Stimulated activated CD4-positive, alpha-beta T cell treated with anti-CD3 and anti-CD28 coated beads, TNF-alpha, amount 100 ng/mL, for 1 hour (primary cell): ENCODE data around the gene ABR.
"Not testable (repeated sequence)": the region's sequence is repeated elsewhere in the genome, so short reads cannot be mapped to it uniquely, and the experiment has no call there.

Experiments used
- DNase-seq, 3 donors: peaks; one replicate each; pipeline ENCODE4 v3.0.0-alpha.2; 2020; ENCODE audit warnings: low read depth in 3 of 3, low spot score in 1 of 3

Gene ABR

DNA sequence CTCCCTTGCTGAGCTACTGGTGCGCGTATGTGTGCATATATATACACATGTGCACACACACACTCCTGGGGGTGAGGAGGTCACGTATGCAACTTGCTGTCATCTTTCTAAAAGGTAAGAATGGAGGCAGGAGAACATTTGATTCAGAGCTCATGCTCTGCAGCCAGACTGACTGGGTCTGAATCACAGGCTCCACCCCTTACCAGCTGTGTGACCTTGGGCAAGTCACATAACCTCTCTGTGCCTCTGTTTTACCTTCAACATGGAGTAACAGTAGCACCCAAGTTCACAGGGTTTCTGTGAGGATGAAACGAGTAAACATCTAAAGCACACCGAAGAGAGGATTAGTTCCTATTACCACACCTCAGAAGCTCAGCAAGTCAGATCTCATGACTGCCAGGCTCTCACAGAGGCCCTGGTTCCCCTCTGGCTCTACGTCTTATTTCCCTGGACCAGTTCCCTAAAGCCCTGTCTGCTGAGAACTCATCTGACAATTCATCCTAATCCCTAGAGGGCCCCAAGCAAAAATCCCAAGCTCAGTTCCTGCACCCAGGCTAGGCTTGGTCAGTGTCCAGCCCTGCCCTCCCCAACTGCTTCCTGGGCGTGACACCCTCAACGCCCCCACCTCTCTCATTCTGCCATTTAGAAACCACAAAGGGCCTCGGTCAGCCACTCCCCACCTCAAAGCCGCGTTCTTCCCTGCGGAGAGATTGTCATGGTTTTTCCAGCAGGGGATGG is 28.7 kb downstream of the ABR start:
- no peak for DNase-seq

DNA sequence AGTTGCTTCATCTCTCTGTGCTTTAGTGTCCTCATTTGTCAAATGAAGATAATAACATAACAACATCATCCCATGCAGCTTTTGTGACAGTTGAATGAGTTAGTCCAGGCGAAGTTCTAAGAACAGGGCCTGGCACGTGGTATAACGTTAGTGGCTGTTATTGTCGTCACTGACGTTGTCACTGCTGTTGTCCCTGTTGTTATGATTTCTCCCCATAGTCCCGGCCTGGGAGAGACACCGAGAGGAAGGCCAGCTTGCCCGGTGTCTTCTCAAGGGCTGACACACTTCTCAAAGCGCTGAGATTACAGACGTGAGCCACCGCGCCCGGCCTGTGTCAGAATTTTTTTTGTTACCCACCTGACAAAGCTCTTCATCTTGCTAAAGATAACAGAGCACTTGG is 29.9 kb downstream of the ABR start:
- DNase-seq = no peak

DNA sequence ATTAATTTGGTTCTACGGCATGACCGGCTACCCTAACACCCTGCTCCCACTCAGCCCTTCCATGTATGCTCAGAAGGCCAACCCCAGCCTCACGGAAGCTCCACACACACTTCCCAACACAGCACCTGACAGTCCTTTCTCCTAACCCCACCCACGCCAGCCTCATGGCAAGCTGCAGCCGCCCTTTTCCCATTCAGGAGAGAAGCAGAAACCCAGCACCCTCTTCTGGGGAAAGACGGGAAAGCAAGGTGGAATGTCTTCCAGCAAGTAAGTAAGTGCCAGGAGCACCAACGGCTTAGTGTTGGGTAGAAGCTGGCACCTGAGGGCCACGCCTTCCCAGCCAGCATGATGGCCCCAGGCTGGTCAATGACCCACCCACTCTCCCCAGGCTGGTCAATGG is 32.1 kb downstream of the ABR start:
- DNase-seq = no peak

DNA sequence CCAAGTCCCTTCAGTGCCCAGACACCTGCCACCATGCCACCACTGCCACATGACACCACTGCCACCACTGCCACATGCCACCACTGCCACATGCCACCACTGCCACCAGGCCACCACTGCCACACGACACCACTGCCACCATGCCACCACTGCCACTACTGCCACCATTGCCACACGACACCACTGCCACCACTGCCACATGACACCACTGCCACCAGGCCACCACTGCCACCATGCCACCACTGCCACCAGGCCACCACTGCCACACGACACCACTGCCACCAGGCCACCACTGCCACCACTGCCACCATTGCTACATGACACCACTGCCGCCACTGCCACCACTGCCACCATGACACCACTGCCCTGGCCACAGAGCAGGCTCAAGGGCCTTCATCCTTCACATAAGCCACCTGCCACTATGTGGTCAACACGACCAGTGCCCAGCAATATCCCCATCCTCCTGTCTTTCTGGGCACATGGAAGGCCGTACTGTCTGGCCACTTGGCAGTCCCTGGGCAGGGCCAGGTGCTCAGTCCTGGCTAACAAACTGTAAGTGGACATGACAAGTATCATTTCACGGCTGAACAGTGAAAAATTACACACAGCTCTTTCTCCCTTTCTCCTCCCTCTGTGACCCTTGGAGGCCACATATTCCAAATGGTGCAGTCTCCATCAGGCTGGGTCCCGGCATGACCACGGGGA is 33.1 kb downstream of the ABR start:
- DNase-seq = no peak

DNA sequence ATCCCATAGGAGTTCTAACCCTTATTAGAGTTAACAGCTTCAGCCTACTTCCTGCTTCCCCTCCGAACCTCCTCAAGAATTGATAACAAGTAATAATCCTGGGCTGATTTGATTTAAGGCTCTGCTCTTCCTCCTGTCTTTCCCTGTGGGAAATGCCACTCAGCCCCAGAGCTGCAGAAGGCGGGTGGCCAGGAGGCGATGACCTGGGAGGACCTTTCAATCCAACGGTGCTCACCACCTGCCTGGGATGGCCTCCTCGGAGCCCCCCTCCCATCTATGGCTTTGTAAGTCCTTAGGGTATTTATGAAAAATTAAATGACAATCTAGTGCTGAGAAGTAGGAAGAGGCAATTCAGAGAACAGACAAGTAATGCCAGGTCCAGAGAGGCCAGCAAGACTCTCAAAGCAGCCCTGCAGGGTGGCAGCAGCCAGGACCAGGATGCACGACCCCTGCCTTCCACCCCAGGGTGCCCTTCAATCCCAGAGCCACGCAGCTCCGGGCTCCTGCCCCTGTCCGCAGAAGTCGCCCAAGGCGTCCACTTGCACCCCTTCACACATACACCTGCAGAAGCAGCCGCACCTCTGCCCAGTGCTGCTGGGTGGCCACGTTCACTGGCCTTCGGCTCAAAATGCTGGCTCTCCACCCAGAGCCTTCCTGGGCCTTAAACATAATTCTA is 34.3 kb downstream of the ABR start:
- no peak for DNase-seq

DNA sequence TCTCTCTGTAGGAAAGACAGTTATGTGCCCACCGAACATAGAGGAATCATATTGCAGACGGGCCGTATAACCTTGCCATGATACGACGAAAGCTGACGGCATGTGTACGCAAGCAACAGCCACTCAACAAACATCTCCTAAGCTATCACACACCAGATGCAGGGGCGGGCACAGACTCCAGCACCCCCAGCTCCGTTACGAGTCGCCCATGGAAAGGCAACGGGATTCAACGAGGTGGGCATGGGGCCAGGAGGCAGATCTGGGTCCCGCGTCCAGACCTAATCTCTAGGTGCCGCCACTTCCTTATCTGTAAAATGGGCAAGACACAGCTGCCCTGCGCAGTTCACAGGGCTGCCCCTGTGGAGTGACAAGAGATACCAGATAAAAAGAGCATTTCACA is 35.6 kb downstream of the ABR start:
- no peak for DNase-seq

DNA sequence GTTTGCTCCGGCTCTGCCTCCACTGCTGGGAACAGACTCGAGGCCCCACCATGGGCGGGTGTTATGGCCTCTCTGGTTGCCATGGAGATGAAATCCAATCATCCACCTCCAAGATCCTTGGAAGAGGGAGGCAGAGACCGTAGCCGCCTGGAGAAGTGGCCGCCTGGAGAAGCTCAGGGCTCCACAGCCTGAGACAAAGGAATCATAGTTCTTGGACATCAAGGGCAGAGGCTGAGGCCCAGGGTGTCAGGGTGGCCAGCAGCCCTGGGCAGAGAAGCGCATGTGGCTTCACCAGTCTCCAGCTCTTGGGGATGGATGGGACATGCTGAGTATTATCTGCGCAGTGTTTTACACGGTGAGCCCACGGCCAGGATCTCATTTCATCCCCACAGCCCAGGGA is 36.2 kb downstream of the ABR start:
- no peak for DNase-seq

DNA sequence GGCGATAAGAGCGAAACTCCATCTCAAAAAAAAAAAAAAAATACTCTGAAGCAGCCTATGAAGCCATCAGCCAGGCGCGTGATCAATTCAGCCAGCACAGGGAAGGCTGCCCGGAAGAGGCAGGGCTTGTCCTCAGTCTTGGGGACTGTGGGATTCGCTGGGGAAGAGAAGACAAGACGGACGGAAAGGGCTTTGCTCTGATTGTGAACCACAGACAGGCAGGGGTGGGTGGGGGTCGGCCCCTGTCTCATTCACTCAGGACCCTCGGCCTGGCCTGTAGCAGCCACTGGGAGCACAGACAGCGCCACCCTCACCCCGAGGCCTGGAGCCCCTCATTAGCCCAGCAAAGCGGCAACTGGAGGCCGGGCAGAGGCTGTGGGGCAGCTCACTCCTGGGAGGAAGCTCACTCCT is 37.2 kb downstream of the ABR start:
- DNase-seq = no peak

DNA sequence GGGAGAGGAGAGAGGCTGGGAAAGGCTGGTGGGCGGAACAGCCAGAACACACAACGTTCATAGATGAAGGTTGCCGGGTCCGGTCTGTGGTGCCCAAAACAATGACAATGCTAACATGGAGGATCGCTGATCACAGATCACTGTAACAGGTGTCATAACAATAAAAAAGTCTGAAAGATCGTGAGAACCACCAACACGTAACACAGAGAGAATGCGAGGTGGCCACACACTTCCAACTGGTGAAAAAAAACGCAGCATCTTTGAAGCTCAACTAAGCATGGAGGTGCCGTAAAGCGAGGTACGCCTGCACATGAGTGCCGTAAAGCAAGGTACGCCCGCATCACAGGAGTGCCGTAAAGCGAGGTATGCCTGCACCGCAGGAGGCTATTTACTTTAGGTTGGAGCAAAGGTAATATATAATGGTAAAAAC is 42.3 kb downstream of the ABR start:
- DNase-seq = no peak

DNA sequence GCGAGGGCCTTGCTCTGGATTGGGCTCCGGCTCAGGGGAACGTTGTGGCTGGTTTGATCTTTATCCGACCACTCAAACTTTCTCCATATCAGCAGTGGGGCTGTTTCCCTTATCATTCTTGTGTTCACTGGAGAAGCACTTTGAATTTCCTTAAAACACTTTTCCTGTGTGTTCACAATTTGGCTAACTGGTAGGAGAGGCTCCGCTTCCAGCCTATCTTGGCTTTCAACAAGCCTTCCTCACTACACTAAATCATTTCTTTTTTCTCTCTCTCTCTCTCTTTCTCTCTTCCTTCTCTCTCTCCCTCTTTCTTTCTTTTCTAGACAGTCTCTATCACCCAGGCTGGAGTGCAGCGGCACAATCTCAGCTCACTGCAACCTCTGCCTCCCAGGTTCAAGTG is 43.0 kb downstream of the ABR start:
- no peak for DNase-seq

DNA sequence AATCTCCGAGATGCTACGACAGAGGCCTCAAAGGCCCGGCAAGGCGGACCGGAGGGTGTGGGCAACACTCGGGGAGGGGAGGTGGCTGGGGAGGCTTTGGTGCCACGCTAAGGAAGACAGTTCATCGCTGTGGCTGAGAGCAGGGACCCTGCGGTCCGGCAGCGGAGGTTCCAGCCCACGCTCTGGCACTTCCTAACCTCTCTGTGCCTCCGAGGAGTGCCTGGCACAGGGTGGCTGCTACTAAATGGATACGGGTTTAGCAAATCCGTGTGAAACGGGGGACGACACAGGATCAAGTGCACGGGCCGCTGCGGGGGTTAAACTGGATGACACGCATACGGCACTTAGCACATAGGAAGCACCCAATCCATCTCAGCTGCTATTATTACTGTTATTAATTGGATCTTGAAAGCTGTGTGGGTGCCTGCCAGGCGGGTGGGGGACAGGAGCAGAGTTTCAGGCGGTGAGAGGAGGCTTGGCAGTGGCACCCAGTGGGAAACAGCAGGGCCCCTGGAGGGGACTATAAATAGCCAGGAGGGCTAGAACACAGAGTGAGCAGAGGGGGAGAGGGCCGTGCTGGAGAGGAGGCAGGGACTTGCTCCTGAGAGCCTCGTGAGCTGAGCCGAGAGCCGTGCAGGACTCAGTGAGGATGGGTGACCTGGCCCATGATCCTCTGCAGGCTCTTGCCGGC is 45.0 kb downstream of the ABR start:
- DNase-seq = no peak

DNA sequence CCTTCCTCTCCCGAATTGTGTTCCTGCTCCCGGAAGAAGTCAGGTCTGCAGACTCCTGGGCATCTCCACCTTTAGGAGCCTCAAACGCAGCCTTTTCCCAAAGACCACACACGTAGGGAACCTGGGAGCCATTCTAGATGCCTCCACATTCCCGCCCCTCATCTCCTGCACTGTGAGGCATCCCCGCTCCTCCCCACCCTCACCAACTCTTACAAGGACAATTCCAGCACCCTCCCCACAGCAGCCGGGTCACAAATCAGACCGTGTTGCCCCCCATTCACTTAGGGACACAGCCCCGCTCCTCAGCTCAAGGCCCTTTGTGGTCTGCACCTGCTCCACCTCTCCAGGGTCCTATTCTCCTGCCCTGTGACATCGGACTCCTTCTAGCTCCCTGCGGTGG is 49.6 kb downstream of the ABR start:
- DNase-seq = no peak

DNA sequence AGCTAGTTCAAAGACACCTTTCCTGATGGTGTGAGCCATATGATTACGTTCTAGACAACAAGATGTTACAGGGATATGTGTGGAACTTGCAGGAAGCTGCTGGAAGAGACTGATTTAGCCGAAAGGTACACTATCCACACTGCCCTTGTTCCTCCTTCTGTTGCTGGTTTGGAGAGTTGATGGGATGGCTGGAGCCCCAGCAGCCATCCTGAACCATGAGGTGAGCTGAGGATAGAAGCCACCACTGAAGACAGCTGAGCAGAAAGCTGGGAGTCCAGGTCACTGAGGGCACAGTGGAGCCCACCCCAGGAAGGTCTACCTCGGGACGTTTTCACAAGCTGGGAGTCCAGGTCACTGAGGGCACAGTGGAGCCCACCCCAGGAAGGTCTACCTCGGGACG is 51.3 kb downstream of the ABR start:
- not testable (repeated sequence) for DNase-seq

DNA sequence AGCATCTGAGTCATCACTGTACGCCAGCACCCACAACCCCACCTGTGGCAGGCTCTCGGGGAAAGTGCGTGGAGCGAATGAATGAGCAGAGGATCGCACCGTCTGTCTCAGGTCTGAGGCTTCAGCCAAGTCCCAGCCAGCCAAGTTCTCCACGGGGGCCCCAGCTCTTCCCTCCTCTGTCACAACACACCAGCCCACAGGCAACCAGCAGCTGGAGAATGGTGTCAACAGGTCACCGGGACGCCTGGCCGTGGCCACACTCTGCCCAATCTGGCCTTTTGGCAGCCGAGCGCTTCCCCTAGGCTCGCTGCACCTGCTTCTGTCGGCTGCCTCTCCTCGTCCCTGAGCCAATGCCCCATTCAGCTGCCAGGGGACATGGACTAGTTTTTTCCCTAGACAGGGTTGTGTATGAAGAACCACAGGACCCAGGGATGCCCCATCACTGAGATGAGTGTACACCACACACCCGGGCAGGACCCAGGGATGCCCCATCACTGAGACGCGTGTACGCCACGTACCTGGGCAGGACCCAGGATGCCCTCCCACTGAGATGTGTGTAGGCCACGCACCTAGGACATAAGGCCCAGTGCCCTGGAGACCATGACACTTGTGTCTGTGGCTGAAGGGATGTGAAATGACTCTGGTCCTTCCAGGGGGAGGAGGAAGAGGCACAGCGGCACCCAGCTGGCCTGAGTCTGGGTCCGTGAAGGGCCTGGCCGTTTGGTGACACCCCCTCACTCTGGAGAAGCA is 52.8 kb downstream of the ABR start:
- DNase-seq = no peak

DNA sequence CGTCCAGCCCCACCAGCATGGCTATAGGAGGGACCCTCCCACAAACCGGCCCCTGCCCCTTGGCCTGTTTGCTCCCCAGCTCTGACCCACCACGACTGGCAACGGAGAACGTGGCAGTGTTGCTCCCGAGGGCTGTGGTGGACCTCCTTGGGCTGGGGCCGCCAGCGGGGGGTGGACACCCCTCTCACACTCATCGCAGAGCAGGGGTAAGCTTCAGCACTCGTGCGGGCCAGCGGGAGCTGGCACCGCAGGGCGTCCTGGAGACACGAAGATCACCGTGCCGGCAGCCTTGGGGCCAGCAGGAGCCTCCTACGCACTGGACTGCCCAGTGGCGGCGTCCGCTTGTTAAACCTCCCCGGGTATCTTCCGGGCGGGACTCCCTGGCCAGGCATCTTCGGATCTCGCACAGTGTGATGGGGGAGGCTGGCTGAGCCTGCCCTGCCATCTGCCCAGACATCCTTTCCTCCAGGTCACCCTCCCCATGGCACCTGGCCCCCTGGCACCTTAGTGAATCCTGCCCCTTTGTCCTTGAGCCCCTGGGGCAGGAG is 53.5 kb downstream of the ABR start:
- no peak for DNase-seq

DNA sequence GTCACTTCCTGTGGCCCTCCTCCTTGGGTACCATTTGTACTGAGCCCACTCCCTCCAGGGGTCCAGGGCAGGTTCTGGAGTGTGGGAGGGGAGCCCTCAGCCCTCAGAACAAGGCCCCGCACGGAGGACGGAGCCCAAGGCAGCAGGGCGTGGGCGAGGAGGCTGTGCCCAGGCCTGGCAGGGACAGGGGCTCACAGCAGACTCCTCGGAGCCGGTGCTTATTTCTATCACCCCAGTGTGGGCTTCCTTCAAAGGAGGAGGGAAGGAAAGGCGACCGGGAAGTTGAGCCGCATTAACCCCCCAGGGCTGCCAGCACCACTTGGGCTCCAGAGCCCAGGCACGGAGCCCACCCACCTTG is 54.0 kb downstream of the ABR start:
- no peak for DNase-seq

DNA sequence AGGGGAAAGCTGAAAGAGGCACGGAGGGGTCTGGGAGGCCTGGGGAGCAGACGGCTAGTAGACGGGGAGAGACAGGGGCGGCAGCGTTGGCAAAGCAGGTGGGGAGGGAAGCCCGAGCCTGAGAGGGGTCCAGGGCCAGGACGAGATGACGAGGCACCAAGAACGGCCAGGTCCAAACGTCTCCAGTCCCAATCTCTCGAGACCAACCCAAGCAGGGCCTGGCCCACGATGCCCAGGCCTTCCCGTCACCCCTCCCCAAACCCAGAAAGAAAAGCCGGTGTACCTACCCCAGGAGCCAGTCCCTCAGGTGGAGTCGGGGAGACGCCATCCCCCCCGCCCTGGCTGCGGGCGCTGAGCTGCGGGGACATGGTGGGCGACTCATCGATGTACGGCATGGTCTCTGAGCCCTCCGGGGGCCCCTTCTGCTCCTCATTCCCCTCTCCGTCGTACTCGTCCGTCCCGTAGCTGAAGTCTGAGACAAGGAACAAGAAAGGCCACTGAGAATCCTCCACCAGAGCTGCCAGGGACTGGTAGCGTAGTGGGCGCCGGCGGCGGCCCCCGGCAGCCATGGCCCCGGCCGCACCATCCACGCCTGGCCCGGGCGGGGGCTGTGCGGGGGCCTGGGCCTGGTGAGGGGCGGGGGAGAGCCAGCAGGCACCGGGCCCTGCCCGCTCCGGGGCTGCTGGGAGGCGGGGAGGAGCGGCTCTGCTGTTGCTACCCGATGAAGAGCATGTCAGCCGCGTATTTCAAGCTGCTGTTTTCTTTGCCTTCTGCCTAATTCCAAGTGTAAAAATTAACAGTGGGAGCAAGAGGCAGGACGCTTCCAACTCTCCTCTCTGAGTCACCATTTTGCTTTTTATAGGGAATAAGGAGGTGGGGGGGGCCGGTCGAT is 54.6 kb downstream of the ABR start:
- DNase-seq = no peak

DNA sequence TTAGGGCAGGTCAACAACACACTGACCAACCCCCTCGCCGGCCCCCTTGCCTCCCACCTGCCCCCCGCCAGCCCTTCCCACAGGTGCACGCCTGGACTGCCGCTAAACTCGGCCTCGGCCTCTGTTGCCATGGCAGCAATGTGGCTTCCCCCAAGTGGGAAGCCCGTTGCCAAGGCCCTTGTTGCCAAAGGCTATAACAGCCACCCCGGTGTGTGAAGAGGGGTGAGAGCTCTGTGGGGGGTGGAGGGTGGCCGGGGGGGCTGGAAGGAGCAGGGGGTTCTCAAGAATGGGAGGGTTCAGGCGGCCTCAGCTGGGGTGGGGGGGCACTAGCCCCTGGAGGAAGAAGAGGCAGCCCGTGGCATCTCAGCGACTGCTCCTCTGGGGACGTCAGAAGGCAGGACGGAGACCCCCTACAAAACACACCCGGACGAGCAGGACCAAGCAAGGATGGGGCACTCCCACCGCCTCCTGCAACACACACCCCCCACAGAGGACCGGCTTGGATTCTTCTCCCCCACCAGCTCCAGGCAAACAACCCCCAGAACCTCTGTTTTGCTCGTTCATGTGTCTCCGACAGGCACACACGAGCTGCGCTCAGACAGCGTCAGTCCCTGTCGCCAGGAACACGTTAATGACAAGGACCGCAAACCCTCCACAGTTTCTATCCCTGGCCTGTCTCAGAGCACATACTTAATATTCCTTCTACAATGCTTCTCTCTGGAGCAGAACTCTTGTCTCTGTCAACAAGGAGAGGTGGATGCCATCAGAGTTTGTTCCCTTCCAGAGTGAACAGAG is 55.7 kb downstream of the ABR start:
- no peak for DNase-seq

DNA sequence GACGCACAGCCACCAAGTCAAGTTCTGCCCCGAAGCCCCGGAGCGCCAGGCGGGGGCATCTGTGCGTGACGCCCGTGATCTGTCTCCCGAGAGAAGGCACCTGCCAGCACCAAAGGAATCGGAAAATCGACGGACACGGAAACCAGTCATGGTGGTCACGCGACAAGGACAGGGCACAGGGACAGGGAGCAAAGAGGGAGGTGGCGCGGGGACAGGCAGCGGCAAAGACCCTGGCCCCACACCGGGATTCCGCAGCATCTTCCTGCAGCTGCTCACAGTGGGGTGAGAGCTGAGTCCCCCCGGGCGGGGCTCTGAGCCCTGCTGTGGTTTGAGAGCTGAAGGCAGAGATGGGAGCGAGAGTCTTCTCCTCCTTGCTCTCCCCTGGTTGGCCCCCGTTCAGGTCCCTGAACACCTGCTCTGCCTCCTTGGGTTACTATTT is 56.4 kb downstream of the ABR start:
- DNase-seq = no peak
